HepG2 (cell line): ENCODE data around the gene SYCE3. TPM values are rescaled to one million over a fixed set of nuclear protein-coding genes. Genes with fewer than 3 reads are reported as not detected.

Experiments
- BCL3 ChIP-seq: sonication (generic); formaldehyde crosslinking; IDR thresholded peaks from 2 replicates; pipeline ENCODE4 v1.5.1; 2020; ENCODE audit warnings: mild to moderate bottlenecking, missing genetic modification reagents, moderate library complexity
- ELF3 ChIP-seq: IDR thresholded peaks from 2 replicates; pipeline ENCODE4 v1.6.1; 2016; ENCODE audit warnings: missing genetic modification reagents, missing compliant biosample characterization
- ETS1 ChIP-seq: sonication (generic); formaldehyde crosslinking; IDR thresholded peaks from 2 replicates; pipeline ENCODE4 v1.4.0; 2020; ENCODE audit warnings: missing genetic modification reagents
- ETV5 ChIP-seq: IDR thresholded peaks from 2 replicates; pipeline ENCODE4 v1.6.1; 2018; ENCODE audit warnings: missing biosample characterization, missing genetic modification reagents, inconsistent platforms, borderline replicate concordance
- GATA4 ChIP-seq: sonication (generic); IDR thresholded peaks from 2 replicates; pipeline ENCODE4 v1.6.1; 2016; ENCODE audit warnings: antibody characterized with exemption, low read depth, borderline replicate concordance
- HMG20A ChIP-seq: IDR thresholded peaks from 2 replicates; pipeline ENCODE4 v1.6.1; 2016; ENCODE audit warnings: borderline replicate concordance
- HNF4A ChIP-seq: sonication (generic); formaldehyde crosslinking; IDR thresholded peaks from 2 replicates; pipeline ENCODE4 v1.4.0; 2020; ENCODE audit warnings: missing genetic modification reagents
- HNRNPL ChIP-seq: fragments of 200-400 bp; formaldehyde crosslinking; IDR thresholded peaks from 2 replicates; pipeline ENCODE4 v1.6.1; 2017; ENCODE audit warnings: mild to moderate bottlenecking, low read depth, low read length
- HOXA3 ChIP-seq: sonication (generic); formaldehyde crosslinking; IDR thresholded peaks from 2 replicates; pipeline ENCODE4 v1.5.0; 2020; ENCODE audit warnings: missing genetic modification reagents
- NFIB ChIP-seq: sonication (generic); formaldehyde crosslinking; IDR thresholded peaks from 2 replicates; pipeline ENCODE4 v1.9.0; 2021; ENCODE audit warnings: missing genetic modification reagents, mild to moderate bottlenecking, borderline replicate concordance
- NKX3-1 ChIP-seq: sonication (generic); formaldehyde crosslinking; IDR thresholded peaks from 2 replicates; pipeline ENCODE4 v1.5.0; 2020; ENCODE audit warnings: missing genetic modification reagents
- RCOR2 ChIP-seq: IDR thresholded peaks from 2 replicates; pipeline ENCODE4 v1.6.1; 2016; ENCODE audit warnings: missing biosample characterization, missing genetic modification reagents
- REXO4 ChIP-seq: sonication (generic); formaldehyde crosslinking; IDR thresholded peaks from 2 replicates; pipeline ENCODE4 v1.8.0; 2022; ENCODE audit warnings: missing genetic modification reagents, mild to moderate bottlenecking, borderline replicate concordance
- SP5 ChIP-seq: IDR thresholded peaks from 2 replicates; pipeline ENCODE4 v1.6.1; 2016; ENCODE audit warnings: low read depth, borderline replicate concordance
- YEATS2 ChIP-seq: sonication (generic); formaldehyde crosslinking; IDR thresholded peaks from 2 replicates; pipeline ENCODE4 v1.4.0; 2020; ENCODE audit warnings: missing genetic modification reagents, borderline replicate concordance
- ZGPAT ChIP-seq: IDR thresholded peaks from 2 replicates; pipeline ENCODE4 v1.6.1; 2016; ENCODE audit warnings: mild to moderate bottlenecking
- ZHX1 ChIP-seq: sonication (generic); formaldehyde crosslinking; IDR thresholded peaks from 2 replicates; pipeline ENCODE4 v1.8.1; 2022; ENCODE audit warnings: low read depth, mild to moderate bottlenecking, missing genetic modification reagents
- ZNF281 ChIP-seq: sonication (generic); formaldehyde crosslinking; IDR thresholded peaks from 2 replicates; pipeline ENCODE4 v1.4.0; 2020; ENCODE audit warnings: missing genetic modification reagents, borderline replicate concordance
- ZNF468 ChIP-seq: sonication (generic); formaldehyde crosslinking; IDR thresholded peaks from 2 replicates; pipeline ENCODE4 v1.8.0; 2022; ENCODE audit warnings: mild to moderate bottlenecking, moderate library complexity, missing genetic modification reagents
- polyA plus RNA-seq, 8 experiments: library from polyadenylated mRNA; depleted of rRNA in 3 of 8; stranded (reverse) in 7 of 8; unstranded in 1 of 8; fragments of >200 nt; fragmentation: Illumina TruSeq in 4 of 8; extraction: Trizol in 4 of 8; gene quantifications; 2 replicates each; pipeline versions ENCODE4 v1.2.1 to v1.2.3, GENCODE V29; 2011 to 2016; ENCODE audit warnings: low read depth in 4 of 8, missing spikeins in 1 of 8, mixed read lengths in 1 of 8; ENCODE audit not compliant: insufficient read depth in 1 of 8
- total RNA-seq, 5 experiments: library from RNA; depleted of rRNA; stranded (reverse); fragments of >200 nt; fragmentation: Illumina TruSeq; extraction: Trizol; gene quantifications; 2 replicates each; pipeline ENCODE4 v1.2.3, GENCODE V29; 2016; ENCODE audit warnings: low read depth in 1 of 5

SYCE3 gene
- total and polyA plus RNA-seq, 2 of the 13 experiments (the other 11 are each of a cell fraction or from before 2014, with no cell fraction given) = not detected

GRCh38 chr22:50582493-50583293, 20.0 kb upstream of the SYCE3 start, which contains the start of gene CHKB (continued):
- TF ChIP-seq ETS1 (CRISPR knock-in tag) (peak; percentile 90; the same call in 1 of the 2 replicates), NFIB (CRISPR knock-in tag) (no peak), SP5 (CRISPR knock-in tag) (peak; percentile 57), ELF3 (no peak), BCL3 (peak; percentile 71; the same call in 1 of the 2 replicates), ETV5 (CRISPR knock-in tag) (peak; percentile 85), YEATS2 (CRISPR knock-in tag) (peak; percentile 72; the same call in 1 of the 2 replicates), ZGPAT (CRISPR knock-in tag) (peak; percentile 75), GATA4 (peak; percentile 71; the same call in 1 of the 2 replicates), HMG20A (CRISPR knock-in tag) (no peak; the same call in 1 of the 2 replicates), REXO4 (no peak), ZNF468 (no peak), ZNF281 (CRISPR knock-in tag) (no peak; the same call in 1 of the 2 replicates), RCOR2 (CRISPR knock-in tag) (0 out of 2 replicates have a peak, but pooled peaks have one; percentile 28), ZHX1 (CRISPR knock-in tag) (peak; percentile 60; the same call in 1 of the 2 replicates), HNRNPL (no peak), NKX3-1 (CRISPR knock-in tag) (0 out of 2 replicates have a peak, but pooled peaks have one; percentile 9), HOXA3 (CRISPR knock-in tag) (peak; percentile 89), HNF4A (CRISPR knock-in tag) (no peak)
